ENCODE results near the gene CCR3.
"Not testable (repeated sequence)": the region's sequence is repeated elsewhere in the genome, so short reads cannot be mapped to it uniquely, and the experiment has no call there.

The CCR3 gene

DNA sequence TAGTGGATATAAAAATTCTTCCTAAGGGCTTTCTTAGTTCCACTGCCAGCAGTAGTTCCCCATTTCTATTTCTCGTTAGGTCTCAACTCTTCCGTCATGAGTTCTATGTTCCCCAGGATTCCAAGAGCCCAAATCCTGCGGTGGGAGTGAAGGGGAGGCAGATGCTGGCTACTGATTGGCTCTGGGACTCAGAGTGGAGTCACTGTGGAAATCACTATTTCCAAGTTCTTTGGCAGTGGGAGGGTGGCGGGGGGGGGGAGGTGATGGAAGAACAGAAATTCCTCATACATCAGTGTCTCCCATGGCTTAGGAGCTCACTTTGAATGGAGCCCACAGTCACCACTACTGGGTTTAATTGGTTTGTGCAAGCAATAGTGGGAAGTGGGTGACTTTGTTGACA, 39.7 kb upstream of the CCR3 start:
- TF ChIP-seq CTCF (IDR thresholded peaks at IDR 0.05) (no peak), ZFX (IDR thresholded peaks at IDR 0.05; ENCODE audit: borderline replicate concordance) (no peak)
- no peak overlapping the region for H3K27ac ChIP-seq

DNA sequence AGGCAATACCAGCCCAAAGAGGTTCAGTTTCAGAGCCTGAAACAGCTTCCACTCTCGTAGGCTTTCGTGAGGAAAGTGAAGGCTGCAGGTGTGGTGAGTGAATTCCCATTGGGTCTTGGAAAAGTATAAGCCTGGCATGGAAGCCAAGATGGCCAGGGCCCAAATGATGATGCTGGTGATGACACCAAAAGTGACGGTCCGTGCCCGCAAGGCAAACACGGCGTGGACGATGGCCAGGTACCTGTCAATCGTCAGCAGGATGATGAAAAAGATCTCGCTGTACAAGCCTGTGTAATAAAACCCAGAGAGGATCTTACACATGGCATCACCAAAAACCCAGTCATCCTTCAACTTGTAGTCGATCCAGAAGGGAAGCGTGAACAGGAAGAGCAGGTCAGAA, 38.6 kb upstream of the CCR3 start:
- no peak for TF ChIP-seq CTCF (IDR thresholded peaks at IDR 0.05)
- no peak for TF ChIP-seq ZFX (IDR thresholded peaks at IDR 0.05; ENCODE audit: borderline replicate concordance)
- no peak overlapping the region for H3K27ac ChIP-seq

DNA sequence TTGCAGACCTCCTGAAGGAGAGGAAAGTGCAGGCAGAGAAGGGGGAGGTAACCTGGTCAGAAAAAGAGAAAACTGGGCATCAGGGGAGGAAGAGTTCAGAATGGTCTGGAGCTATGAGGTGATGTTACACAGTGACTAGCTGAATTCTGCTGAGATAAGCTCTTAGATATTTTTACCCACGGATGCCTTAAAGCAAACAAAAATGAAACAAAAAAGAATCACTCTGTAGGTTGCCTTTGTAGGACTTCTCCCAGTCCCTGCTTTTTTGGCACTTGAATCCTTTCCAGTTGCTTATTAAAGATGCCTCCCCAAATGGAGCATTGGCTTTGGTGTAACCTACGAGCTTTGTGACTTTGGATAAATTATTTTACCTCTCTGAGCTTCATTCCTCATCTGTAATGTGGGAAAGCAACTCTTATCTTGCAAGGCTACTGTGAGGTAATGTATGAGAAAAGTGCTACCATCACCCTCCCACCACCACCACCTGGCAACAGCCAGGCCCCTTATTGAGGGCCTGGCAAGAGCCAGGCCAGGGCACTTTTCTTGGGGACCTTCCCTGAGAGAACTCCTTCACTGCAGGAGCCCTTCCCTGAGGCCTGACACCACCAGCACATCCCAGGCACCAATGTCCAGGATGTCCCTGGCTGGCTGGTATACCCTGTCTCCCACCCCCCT, 36.8 kb upstream of the CCR3 start:
- no peak overlapping the region for H3K27ac ChIP-seq
- TF ChIP-seq CTCF (IDR thresholded peaks at IDR 0.05) (no peak), ZFX (IDR thresholded peaks at IDR 0.05; ENCODE audit: borderline replicate concordance) (no peak)

GRCh38 chr3:46206282-46207015, 35.8 kb upstream of the CCR3 start:
- no peak overlapping the region for H3K27ac ChIP-seq
- TF ChIP-seq ZFX (IDR thresholded peaks at IDR 0.05; ENCODE audit: borderline replicate concordance) = no peak
- TF ChIP-seq CTCF (IDR thresholded peaks at IDR 0.05) = no peak

DNA sequence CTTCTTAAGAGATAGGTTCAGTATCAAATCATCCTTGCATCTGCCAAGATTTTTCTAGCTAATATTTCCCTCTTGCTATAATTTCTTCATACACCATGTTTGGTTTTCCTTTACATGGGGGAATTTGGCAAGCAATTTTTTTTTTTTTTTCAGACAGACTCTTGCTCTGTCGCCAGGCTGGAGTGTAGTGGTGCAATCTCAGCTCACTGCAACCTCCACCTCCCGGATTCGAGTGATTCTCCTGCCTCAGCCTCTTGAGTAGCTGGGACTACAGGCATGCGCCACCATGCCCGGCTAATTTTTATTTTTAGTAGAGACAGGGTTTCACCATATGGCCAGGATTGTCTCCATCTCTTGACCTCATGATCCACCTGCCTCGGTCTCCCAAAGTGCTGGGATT, 34.7 kb upstream of the CCR3 start:
- H3K27ac ChIP-seq = not testable (repeated sequence)

- H3K27ac ChIP-seq = no peak within 1 kb of the TSS
- TF ChIP-seq ZFX (IDR thresholded peaks at IDR 0.05; ENCODE audit: borderline replicate concordance) (no peak), CTCF (IDR thresholded peaks at IDR 0.05) (peak; percentile 65)
Measured at GRCh38 chr3:46208167-46208704, 34.0 kb upstream of the CCR3 start, which contains the start of gene CCR1. Gene CCR1, minus strand, starts transcription at chr3:46208313. Its CDS starts 4,000 bp downstream, at chr3:46204313.

GRCh38 chr3:46209053-46209452, 33.2 kb upstream of the CCR3 start:
- H3K27ac ChIP-seq = no peak overlapping the region
- TF ChIP-seq CTCF (IDR thresholded peaks at IDR 0.05) = no peak
- no peak for TF ChIP-seq ZFX (IDR thresholded peaks at IDR 0.05; ENCODE audit: borderline replicate concordance)
